GM18502 (cell line): ENCODE results near the gene PDPR.
"Not testable (repeated sequence)": the region's sequence is repeated elsewhere in the genome, so short reads cannot be mapped to it uniquely, and the experiment has no call there.

Experiments used
- ATAC-seq: cut with Tn5 transposase; IDR thresholded peaks from one replicate; pipeline ENCODE4 v1.9.1; 2021; ENCODE audit warnings: mild to moderate bottlenecking; ENCODE audit not compliant: unreplicated experiment, poor library complexity

The PDPR gene

DNA sequence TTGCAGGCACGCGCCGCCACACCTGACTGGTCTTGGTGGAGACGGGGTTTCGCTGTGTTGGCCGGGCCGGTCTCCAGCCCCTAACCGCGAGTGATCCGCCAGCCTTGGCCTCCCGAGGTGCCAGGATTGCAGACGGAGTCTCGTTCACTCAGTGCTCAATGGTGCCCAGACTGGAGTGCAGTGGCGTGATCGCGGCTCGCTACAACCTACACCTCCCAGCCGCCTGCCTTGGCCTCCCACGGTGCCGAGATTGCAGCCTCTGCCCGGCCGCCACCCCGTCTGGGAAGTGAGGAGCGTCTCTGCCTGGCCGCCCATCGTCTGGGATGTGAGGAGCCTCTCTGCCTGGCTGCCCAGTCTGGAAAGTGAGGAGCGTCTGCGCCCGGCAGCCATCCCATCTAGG, 89.9 kb downstream of the PDPR start:
- ATAC-seq = not testable (repeated sequence)

DNA sequence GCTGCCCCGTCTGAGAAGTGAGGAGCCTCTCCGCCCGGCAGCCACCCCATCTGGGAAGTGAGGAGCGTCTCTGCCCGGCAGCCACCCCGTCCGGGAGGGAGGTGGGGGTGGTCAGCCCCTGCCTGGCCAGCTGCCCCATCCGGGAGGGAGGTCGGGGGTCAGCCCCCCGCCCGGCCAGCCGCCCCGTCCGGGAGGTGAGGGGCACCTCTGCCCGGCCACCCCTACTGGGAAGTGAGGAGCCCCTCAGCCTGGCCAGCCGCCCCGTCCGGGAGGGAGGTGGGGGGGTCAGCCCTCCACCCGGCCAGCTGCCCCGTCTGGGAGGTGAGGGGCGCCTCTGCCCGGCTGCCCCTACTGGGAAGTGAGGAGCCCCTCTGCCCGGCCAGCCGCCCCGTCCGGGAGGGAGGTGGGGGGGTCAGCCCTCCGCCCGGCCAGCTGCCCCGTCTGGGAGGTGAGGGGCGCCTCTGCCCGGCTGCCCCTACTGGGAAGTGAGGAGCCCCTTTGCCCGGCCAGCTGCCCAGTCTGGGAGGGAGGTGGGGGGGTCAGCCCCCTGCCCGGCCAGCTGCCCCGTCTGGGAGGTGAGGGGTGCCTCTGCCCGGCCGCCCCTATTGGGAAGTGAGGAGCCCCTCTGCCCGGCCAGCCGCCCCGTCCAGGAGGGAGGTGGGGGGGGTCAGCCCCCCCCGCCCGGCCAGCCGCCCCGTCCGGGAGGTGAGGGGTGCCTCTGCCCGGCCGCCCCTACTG, 90.7 kb downstream of the PDPR start:
- not testable (repeated sequence) for ATAC-seq

DNA sequence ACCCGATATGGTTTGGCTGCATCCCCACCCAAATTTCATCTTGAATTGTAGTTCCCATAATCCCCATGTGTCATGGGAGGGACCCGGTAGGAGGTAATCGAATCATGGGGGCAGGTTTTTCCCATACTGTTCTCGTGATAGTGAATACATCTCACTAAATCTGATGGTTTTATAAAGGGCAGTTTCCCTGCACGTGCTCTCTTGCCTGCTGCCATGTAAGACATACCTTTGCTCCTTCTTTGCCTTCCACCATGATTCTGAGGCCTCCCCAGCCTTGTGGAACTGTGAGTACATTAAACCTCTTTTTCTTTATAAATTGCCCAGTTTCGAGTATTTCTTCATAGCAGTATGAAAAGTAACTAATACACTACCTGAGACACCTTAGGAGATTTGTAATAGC, 92.2 kb downstream of the PDPR start:
- not testable (repeated sequence) for ATAC-seq
